Stimulated activated naive CD8-positive, alpha-beta T cell treated with anti-CD3 and anti-CD28 coated beads, Interleukin-15, amount 100 ng/mL, for 72 hours (primary cell): ENCODE measurements around the gene RALGPS1.
A peak's percentile ranks its signal among the peaks of the same experiment; 100 is the strongest.
"Not testable (repeated sequence)": the region's sequence is repeated elsewhere in the genome, so short reads cannot be mapped to it uniquely, and the experiment has no call there.

Experiments used
- ATAC-seq: fragments of 150-1000 bp; cut with Tn5 transposase; 2 replicates; pipeline ENCODE4 v1.10.0; 2021; ENCODE audit warnings: mild to moderate bottlenecking, moderate library complexity
- DNase-seq, 2 donors: peaks; one replicate each; pipeline ENCODE4 v3.0.0; 2021 to 2022
- H3K27ac Mint-ChIP-seq, 2 donors: one replicate each; pipeline ENCODE4 v1.8.0; 2022; ENCODE audit warnings: mild to moderate bottlenecking in 2 of 2, mixed read lengths in 2 of 2, moderate library complexity in 2 of 2
- H3K27me3 Mint-ChIP-seq: one replicate; pipeline ENCODE4 v1.8.0; 2022; ENCODE audit warnings: mixed read lengths
- H3K4me1 Mint-ChIP-seq: one replicate; pipeline ENCODE4 v1.8.0; 2022; ENCODE audit warnings: mild to moderate bottlenecking, mixed read lengths
- H3K4me3 Mint-ChIP-seq, 2 donors: one replicate each; pipeline ENCODE4 v1.8.0; 2022; ENCODE audit warnings: mild to moderate bottlenecking in 2 of 2, mixed read lengths in 2 of 2, moderate library complexity in 1 of 2
- H3K9me3 Mint-ChIP-seq, 2 donors: one replicate each; pipeline ENCODE4 v1.8.0; 2022; ENCODE audit warnings: mixed read lengths in 2 of 2

RALGPS1 gene

GRCh38 chr9:127143920-127144465 is 229.4 kb downstream of the RALGPS1 start:
- Mint-ChIP-seq H3K9me3 (no peaks in the 10 kb centered on the region), H3K4me1 (no peaks in the 10 kb centered on the region), H3K4me3 (no peak overlapping the region), H3K27me3 (no peaks in the 10 kb centered on the region), H3K27ac (peak overlapping the region in 1 of 2 donors; percentile 9)
- no peak for ATAC-seq
- no peak for DNase-seq

- Mint-ChIP-seq H3K4me1 (no peaks in the 10 kb centered on the region), H3K4me3 (no peak overlapping the region), H3K27me3 (no peaks in the 10 kb centered on the region), H3K9me3 (no peaks in the 10 kb centered on the region), H3K27ac (no peak overlapping the region)
- DNase-seq, result no peak
- no peak for ATAC-seq
Measured at GRCh38 chr9:127144670-127145445, 230.3 kb downstream of the RALGPS1 start.

- ATAC-seq, H3K4me3 Mint-ChIP-seq: not testable (repeated sequence)
Measured at GRCh38 chr9:127146841-127147240, 232.3 kb downstream of the RALGPS1 start.

GRCh38 chr9:127147251-127147650 is 232.7 kb downstream of the RALGPS1 start:
- Mint-ChIP-seq H3K4me1 (no peaks in the 10 kb centered on the region), H3K4me3 (no peak overlapping the region), H3K9me3 (no peaks in the 10 kb centered on the region), H3K27me3 (no peaks in the 10 kb centered on the region), H3K27ac (no peak overlapping the region)
- no peak for DNase-seq
- no peak for ATAC-seq

More at GRCh38 chr9:127146841-127147240, 232.3 kb downstream of the RALGPS1 start:
- not testable (repeated sequence) for DNase-seq, H3K27ac Mint-ChIP-seq, H3K27me3 Mint-ChIP-seq, H3K4me1 Mint-ChIP-seq, H3K9me3 Mint-ChIP-seq

GRCh38 chr9:127148014-127148413 is 233.4 kb downstream of the RALGPS1 start:
- no peaks in the 10 kb centered on the region for H3K27me3 Mint-ChIP-seq
- DNase-seq (no peak), ATAC-seq (no peak)
- H3K4me3 Mint-ChIP-seq, result no peak overlapping the region
- no peaks in the 10 kb centered on the region for H3K4me1 Mint-ChIP-seq
- H3K9me3 Mint-ChIP-seq, result no peaks in the 10 kb centered on the region
- no peak overlapping the region for H3K27ac Mint-ChIP-seq

GRCh38 chr9:127149010-127149409 is 234.4 kb downstream of the RALGPS1 start:
- peaks cover under 1% of the 10 kb centered on the region for H3K4me1 Mint-ChIP-seq
- ATAC-seq (no peak), DNase-seq (no peak)
- H3K27me3 Mint-ChIP-seq, result no peaks in the 10 kb centered on the region
- H3K27ac Mint-ChIP-seq, result no peak overlapping the region
- no peak overlapping the region for H3K4me3 Mint-ChIP-seq
- H3K9me3 Mint-ChIP-seq, result no peaks in the 10 kb centered on the region

- no peak overlapping the region for H3K27ac Mint-ChIP-seq
- no peak overlapping the region for H3K4me3 Mint-ChIP-seq
- H3K27me3 Mint-ChIP-seq, result no peaks in the 10 kb centered on the region
- DNase-seq (no peak), ATAC-seq (no peak)
- peaks cover 8% of the 10 kb centered on the region for H3K4me1 Mint-ChIP-seq
- H3K9me3 Mint-ChIP-seq, result no peaks in the 10 kb centered on the region
Measured at GRCh38 chr9:127149463-127150390, 235.1 kb downstream of the RALGPS1 start.

GRCh38 chr9:127153501-127153900 is 238.9 kb downstream of the RALGPS1 start:
- H3K4me1 Mint-ChIP-seq, result peaks cover 8% of the 10 kb centered on the region
- H3K9me3 Mint-ChIP-seq, result no peaks in the 10 kb centered on the region
- no peak overlapping the region for H3K4me3 Mint-ChIP-seq
- H3K27ac Mint-ChIP-seq, result no peak overlapping the region
- DNase-seq (no peak), ATAC-seq (no peak)
- H3K27me3 Mint-ChIP-seq, result no peaks in the 10 kb centered on the region

- Mint-ChIP-seq H3K4me3 (no peak overlapping the region), H3K4me1 (peaks cover 8% of the 10 kb centered on the region), H3K27ac (no peak overlapping the region), H3K27me3 (no peaks in the 10 kb centered on the region), H3K9me3 (no peaks in the 10 kb centered on the region)
- DNase-seq (no peak), ATAC-seq (peak; percentile 31)
Measured at GRCh38 chr9:127154003-127154389, 239.4 kb downstream of the RALGPS1 start.

- ATAC-seq, result peak; percentile 23
- Mint-ChIP-seq H3K9me3 (no peaks in the 10 kb centered on the region), H3K27me3 (no peaks in the 10 kb centered on the region), H3K4me1 (peaks cover 8% of the 10 kb centered on the region), H3K27ac (no peak overlapping the region), H3K4me3 (no peak overlapping the region)
- no peak for DNase-seq
Measured at GRCh38 chr9:127154390-127155191, 240.0 kb downstream of the RALGPS1 start.

- ATAC-seq (no peak), DNase-seq (no peak)
- Mint-ChIP-seq H3K4me1 (peaks cover 8% of the 10 kb centered on the region), H3K27ac (no peak overlapping the region), H3K9me3 (no peaks in the 10 kb centered on the region), H3K4me3 (no peak overlapping the region), H3K27me3 (no peaks in the 10 kb centered on the region)
Measured at GRCh38 chr9:127155314-127155960, 240.9 kb downstream of the RALGPS1 start.

- no peak for ATAC-seq
- DNase-seq, result no peak
- no peak overlapping the region for H3K27ac Mint-ChIP-seq
- no peaks in the 10 kb centered on the region for H3K27me3 Mint-ChIP-seq
- peaks cover 25% of the 10 kb centered on the region for H3K4me1 Mint-ChIP-seq
- H3K9me3 Mint-ChIP-seq, result no peaks in the 10 kb centered on the region
- H3K4me3 Mint-ChIP-seq, result no peak overlapping the region
Measured at GRCh38 chr9:127158786-127159324, 244.3 kb downstream of the RALGPS1 start.

GRCh38 chr9:127159325-127159801 is 244.8 kb downstream of the RALGPS1 start:
- ATAC-seq (no peak), DNase-seq (no peak)
- Mint-ChIP-seq H3K27ac (no peak overlapping the region), H3K4me3 (no peak overlapping the region), H3K27me3 (no peaks in the 10 kb centered on the region), H3K4me1 (peaks cover 21% of the 10 kb centered on the region), H3K9me3 (no peaks in the 10 kb centered on the region)

GRCh38 chr9:127159949-127160610 is 245.5 kb downstream of the RALGPS1 start:
- DNase-seq, result no peak
- no peak overlapping the region for H3K4me3 Mint-ChIP-seq
- ATAC-seq, result no peak
- H3K27ac Mint-ChIP-seq, result no peak overlapping the region
- H3K9me3 Mint-ChIP-seq, result no peaks in the 10 kb centered on the region
- peaks cover 18% of the 10 kb centered on the region for H3K4me1 Mint-ChIP-seq
- no peaks in the 10 kb centered on the region for H3K27me3 Mint-ChIP-seq
